HG03108 (cell line): Measurements from ENCODE around the gene KCNQ1.

Experiments used
- ATAC-seq: cut with Tn5 transposase; IDR thresholded peaks from one replicate; pipeline ENCODE4 v1.9.1; 2021; ENCODE audit warnings: moderate library complexity; ENCODE audit not compliant: unreplicated experiment

KCNQ1 gene

GRCh38 chr11:2577031-2577990, 132.5 kb downstream of the KCNQ1 start:
- ATAC-seq, result no peak

DNA sequence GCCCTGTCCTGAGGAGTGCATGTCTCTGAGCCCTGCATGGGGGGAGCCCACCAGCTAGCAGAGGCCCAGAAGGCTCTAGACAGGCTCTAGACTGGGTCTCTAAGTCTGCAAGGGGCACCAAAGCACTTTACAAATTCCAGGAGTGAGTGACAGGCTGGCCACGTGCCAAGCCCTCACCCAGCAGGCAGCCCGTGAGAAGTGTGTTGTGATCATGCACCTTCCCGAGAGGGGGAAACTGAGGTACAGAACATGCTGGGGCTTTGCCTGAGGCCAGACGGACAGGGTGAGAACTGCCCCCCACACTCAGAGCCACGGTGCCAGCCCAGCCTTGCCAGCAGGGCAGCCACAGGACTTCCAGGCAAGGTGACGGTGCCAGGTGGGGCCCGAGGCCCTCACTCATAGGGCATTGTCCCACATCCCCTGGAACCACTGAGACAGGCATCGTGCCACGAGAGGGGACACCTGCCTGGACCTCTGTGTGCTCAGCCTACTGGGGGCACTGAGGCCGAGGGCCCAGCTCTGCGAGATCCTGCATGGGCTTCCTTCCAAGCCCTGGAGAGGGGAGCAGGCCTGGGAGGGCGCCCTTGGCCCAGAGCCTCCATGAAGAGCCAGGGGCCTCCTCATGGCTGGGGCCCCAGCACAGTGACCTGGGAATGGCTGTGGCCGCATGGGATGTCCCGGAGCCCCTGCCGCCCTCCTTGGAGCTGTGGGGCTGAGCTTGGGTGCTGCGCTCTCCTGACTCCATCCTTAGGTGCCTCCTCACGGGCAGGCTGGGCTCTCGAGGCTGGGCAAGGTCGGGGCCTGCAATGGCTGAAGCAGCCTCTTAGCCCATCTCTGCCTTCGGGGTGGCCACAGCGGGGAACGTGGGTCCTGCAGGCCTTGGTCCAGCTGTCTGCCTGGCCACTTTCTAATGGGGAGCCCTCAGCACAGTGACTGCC, 133.5 kb downstream of the KCNQ1 start:
- no peak for ATAC-seq

DNA sequence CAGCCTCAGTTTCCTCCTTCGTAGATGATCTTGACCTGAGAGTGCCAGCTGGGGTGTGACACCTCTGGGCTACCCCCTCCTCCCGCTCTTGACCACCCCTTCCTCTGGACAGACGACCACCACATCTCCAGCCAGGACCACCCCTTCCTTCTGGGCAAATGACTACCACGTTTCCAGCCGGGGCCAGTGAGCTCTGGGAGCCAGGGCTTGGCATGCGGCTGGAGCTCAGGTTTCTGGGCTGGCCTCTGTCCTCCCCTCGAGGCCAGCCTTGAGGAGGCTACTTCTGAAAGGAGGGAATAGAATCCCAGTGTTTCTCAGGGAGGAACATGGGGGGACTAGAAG, 134.1 kb downstream of the KCNQ1 start:
- ATAC-seq, result no peak

DNA sequence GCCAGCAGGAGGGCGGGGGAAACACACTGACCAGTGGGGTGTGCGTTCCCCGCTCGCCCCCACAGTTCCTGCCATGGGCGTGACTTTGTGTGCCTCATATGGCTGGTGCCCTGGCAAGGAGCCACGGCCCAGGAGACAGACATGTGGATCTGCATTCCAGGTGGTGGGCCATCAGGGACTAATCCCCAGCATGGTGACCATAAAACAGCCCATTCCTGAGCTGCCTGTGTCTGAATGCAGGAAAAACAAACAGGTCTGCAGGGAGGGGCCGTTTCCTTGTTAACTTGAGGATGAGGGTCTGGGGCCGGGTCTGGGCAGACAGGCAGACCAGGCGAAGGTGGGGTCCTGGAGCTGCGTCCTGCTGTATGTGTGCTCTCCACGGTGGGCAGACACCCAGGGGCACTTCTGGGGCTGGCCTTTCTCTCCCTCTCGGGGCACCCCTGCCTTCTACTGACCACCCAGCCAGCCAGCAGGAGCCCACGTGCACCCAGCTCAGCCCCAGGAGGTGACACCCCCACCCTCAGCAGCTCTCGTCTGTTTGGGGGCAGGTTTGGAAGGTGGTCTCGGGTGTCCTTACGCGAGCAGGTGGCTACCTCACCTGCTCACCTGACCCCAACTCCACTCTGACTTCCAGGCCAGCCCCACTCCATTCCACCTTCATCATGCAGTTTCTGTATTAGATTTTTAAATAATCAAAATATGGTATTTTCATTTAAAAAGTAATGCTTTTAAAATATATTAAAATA, 134.7 kb downstream of the KCNQ1 start:
- no peak for ATAC-seq

DNA sequence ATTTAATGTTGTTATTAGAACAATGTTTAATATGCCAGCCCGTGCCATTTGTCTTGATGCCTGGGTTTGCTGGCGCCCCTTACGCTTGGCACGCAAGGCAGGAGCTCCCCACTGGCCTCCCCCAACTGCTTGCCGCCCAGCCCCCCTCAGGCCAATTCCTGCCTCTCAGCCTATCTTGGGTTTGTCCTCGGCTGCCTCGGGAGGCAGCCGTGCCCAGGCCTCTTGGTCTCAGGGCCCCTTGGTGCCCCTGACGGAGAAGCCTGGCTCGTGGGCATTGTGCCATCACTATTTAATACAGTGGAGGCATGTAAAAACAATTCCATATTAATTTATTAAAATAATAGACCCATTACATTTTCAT, 135.2 kb downstream of the KCNQ1 start:
- ATAC-seq, result no peak

DNA sequence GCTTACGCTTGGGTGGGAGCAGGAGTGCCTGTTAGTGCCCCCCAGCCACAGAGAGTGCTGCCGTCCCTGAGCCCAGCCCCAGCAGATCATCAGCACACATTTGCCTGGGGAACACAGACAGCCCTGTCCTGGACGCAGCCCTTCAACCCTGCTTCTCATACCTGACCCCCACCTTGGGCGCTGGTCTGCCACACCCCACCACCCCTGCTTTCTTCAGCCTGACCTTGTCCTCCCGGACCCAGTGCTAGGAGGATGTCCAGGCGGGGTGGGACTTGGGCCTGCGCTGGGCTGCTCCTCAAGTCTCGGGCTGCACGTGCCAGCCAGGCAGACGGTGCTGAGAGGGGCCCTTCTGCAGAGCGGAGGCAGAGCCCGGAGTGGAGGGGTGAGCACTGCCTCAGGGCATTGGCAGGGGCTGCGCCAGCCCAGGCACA, 135.8 kb downstream of the KCNQ1 start:
- no peak for ATAC-seq

- no peak for ATAC-seq
Measured at GRCh38 chr11:2581151-2581930, 136.5 kb downstream of the KCNQ1 start.

- no peak for ATAC-seq
Measured at GRCh38 chr11:2581931-2582350, 137.1 kb downstream of the KCNQ1 start.

DNA sequence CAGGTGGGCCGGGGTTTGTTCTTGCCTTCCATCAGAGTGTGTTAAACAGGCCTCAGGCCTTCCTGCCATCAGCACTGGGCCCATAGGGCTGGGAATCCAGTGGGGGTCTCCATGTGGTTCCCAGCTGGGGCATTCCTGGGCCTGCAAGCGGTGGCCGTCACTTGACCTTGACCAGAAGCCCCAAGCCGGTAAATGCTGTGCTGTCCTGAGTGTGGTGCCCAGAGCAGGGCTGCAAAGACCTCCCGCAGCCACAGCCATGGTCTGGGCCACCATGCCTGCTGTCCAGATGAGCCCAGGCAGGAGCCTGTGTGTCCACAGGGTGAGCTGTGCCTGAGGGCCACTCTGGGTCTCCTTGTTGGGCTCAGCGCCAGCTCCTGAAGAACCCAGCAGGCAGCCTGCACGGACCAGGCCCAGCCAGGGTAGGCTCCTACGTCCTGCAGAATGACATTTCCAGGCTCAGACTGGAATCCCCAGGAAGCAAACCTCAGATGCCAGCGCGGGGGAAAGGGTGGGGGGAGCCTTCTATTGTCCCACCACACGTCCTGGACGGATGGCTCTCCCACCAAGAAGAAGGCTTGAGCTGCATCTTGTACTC, 137.6 kb downstream of the KCNQ1 start:
- no peak for ATAC-seq

- no peak for ATAC-seq
Measured at GRCh38 chr11:2582946-2583604, 138.3 kb downstream of the KCNQ1 start.

- no peak for ATAC-seq
Measured at GRCh38 chr11:2583605-2583958, 138.8 kb downstream of the KCNQ1 start.

DNA sequence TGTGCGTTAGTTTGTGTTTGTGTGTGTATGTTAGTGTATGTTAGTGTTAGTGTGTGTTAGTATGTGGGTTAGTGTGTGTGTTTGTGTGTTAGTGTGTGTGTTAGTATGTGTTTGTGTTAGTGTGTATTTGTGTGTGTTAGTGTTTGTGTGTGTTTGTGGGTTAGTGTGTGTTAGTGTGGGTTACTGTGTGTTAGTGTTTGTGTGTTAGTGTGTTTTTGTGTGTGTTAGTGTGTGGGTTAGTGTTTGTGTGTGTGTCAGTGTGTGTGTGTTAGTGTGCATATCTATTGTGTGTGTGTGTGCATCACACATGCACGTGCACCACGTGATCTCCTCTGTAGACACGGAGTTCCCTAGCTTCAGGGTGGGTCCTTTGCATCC, 139.6 kb downstream of the KCNQ1 start:
- ATAC-seq, result no peak

DNA sequence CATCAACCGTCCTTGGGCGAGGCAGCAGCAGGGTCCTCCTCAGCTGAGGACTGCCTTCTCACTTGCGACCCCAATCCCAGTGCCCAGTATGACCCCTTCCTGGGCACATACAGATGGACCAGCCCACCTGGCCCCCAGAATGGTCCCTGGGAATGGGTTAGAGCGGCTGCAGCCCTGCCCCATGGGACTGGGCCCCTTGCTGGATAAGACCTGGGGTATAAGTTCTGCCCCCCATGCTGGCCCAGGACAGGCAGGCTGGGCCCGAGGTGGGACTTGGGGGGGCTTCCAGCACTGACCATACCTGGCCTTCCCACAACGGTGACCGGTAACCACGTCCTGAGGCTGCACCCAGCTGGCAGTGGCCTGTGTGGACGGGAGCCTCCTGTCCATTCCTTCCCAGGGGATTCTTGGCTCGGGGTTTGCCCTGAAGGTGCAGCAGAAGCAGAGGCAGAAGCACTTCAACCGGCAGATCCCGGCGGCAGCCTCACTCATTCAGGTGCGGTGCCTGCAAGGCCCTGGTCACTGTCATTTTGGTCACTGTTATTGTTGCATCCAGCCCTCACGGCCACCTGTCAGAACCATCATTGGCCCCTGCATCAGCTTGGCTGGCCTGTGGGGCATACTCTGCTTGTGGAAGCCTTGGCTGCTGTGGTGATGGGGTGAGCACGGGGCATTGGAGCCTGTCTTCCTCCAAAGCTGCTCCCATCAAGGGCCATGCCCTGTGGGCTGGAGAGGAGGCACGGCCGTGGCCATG, 140.2 kb downstream of the KCNQ1 start:
- ATAC-seq, result no peak

GRCh38 chr11:2585566-2586086, 140.8 kb downstream of the KCNQ1 start:
- ATAC-seq, result no peak

- no peak for ATAC-seq
Measured at GRCh38 chr11:2586087-2586792, 141.4 kb downstream of the KCNQ1 start.

DNA sequence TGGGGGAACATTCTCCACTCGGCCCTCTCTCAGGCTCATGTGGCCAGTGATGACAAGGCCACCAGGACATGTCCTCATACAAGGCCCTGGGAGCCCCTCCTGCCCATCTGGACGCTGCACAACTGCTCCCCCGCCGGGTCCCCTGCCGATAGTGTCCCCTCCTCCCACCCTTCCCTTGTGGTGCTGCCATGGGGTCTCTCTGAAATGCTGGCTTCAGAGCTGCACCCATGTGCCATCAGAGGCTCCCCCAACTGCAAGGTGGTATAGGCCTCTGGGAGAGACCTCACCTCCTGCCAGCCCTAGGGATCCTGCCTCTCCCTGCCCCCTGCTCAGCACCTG, 142.0 kb downstream of the KCNQ1 start:
- no peak for ATAC-seq

DNA sequence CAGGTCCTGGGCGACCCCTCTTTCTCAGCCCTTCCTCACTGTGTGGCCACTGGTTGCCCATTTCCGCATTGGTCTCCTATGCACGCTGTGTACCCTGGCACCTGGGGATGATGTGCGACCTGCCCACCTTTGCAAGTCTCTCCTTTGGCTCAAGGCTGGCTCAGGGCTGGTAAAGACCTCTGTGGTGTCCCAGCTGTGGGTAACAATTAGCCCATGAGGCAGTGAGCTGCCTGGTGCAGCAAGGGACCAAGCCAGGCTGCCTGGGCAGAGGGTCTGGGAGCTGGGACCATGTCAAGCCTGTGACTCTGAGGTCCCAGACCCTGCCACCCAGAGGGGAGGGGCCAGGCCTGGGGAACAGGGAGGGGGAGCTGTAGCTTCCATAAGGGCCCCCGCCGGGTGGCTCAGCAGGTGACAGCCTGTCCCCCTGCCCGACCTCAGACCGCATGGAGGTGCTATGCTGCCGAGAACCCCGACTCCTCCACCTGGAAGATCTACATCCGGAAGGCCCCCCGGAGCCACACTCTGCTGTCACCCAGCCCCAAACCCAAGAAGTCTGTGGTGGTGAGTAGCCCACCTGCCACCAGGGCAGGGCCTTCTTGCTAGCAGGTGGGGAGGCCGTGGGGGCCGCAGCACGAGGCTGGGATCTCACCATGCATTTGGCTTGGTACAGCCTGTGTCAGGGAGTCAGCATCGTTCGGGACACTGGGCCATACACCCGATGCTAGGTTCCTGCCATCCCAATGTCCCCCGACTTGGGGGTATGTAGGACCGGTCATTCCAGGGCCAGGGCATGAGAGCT, 142.5 kb downstream of the KCNQ1 start:
- ATAC-seq, result no peak
